ENCODE results near the gene FAM20C. TPM values are rescaled to one million over a fixed set of nuclear protein-coding genes. Genes with fewer than 3 reads are reported as not detected.

FAM20C gene
- total RNA-seq, 4 donors from 2014 or later = 41.9 to 87.5 (median 73.6) TPM

DNA sequence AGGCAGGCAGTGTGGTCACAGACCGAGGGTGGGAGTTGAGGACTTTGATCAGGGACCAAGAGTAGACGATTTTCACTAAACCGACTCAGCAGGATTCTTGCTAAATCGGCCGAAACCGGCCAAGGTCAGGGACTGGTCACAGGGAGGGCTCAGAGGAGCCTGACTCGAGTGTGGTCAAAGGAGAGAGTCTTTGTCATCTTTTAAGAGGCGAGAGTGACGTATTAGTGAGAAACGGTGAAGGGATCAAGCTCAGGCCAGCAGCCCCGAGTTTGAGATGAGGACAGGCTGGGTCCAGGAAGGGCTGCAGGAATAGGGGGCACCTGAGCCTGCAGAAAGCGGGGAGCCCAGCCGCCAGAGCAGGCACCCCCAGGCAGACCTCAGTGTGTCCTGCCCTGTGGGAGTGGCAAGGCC, 41.6 kb upstream of the FAM20C start:
- Histone ChIP-seq H3K27ac (peak overlapping the region in 2 of 4 donors; percentile 95 to 98), H3K4me1 (peaks cover 0 to 45% (median 11%) of the 10 kb centered on the region in 3 donors), H3K9me3 (no peaks in the 10 kb centered on the region), H3K27me3 (no peaks in the 10 kb centered on the region), H3K4me3 (no peak overlapping the region), H3K36me3 (no peaks in the 10 kb centered on the region)
- no peak for ATAC-seq
- TF ChIP-seq, protein P1, sequence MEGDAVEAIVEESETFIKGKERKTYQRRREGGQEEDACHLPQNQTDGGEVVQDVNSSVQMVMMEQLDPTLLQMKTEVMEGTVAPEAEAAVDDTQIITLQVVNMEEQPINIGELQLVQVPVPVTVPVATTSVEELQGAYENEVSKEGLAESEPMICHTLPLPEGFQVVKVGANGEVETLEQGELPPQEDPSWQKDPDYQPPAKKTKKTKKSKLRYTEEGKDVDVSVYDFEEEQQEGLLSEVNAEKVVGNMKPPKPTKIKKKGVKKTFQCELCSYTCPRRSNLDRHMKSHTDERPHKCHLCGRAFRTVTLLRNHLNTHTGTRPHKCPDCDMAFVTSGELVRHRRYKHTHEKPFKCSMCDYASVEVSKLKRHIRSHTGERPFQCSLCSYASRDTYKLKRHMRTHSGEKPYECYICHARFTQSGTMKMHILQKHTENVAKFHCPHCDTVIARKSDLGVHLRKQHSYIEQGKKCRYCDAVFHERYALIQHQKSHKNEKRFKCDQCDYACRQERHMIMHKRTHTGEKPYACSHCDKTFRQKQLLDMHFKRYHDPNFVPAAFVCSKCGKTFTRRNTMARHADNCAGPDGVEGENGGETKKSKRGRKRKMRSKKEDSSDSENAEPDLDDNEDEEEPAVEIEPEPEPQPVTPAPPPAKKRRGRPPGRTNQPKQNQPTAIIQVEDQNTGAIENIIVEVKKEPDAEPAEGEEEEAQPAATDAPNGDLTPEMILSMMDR (IDR thresholded peaks at IDR 0.05) = no peak
- TF ChIP-seq EP300 (IDR thresholded peaks at IDR 0.05) (no peak), POLR2A (IDR thresholded peaks at IDR 0.05) (no peak), POLR2AphosphoS5 (IDR thresholded peaks at IDR 0.05) (no peak)
- WGBS, 2 donors (ENCODE audit: low coverage in 1 of 2) = 66 to 82% methylated on average over 10 to 12 of the region's 13 CpGs

DNA sequence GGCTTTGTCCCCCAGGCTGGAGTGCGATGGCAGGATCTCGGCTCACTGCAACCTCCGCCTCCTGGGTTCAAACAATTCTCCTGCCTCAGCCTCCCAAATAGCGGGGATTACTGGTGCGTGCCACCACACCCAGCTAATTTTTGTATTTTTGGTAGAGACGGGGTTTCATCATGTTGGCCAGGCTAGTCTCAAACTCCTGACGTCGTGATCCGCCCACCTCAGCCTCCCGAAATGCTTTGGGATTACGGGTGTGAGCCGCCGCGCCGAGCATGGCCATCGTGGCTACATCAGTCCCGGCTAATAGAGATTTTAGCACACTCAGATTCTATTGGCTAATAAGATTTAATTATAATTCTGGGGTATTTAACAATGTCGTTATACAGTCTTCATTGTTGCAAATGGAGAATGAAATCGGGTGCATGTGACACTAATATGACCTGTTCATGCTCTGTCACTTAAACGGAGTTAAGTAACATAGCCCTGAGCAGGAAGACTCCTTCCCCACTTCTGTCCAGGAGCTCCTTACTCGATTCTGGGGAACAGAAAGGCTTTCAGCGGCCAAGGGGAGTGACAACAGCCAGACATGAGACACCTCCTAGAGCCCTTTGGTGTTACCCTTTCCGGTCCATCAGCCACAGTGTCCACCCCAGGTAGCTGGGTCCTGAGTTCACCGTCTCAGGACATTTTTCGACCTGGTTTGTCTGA, 40.9 kb upstream of the FAM20C start:
- no peaks in the 10 kb centered on the region for H3K36me3 ChIP-seq
- TF ChIP-seq POLR2AphosphoS5 (IDR thresholded peaks at IDR 0.05) = no peak
- no peak for TF ChIP-seq POLR2A (IDR thresholded peaks at IDR 0.05)
- TF ChIP-seq, protein P1 (IDR thresholded peaks at IDR 0.05) = no peak
- TF ChIP-seq EP300 (IDR thresholded peaks at IDR 0.05) = no peak
- no peaks in the 10 kb centered on the region for H3K27me3 ChIP-seq
- H3K4me3 ChIP-seq = no peak overlapping the region
- no peak for ATAC-seq
- H3K4me1 ChIP-seq = peaks cover 0 to 51% (median 11%) of the 10 kb centered on the region in 3 donors
- H3K27ac ChIP-seq = peak overlapping the region in 1 of 4 donors; percentile 95
- no peaks in the 10 kb centered on the region for H3K9me3 ChIP-seq
- WGBS, 2 donors (ENCODE audit: low coverage in 1 of 2) = 91% methylated on average over 22 of the region's 25 CpGs; no CpG with 5 or more reads in 1 of the 2 donors

DNA sequence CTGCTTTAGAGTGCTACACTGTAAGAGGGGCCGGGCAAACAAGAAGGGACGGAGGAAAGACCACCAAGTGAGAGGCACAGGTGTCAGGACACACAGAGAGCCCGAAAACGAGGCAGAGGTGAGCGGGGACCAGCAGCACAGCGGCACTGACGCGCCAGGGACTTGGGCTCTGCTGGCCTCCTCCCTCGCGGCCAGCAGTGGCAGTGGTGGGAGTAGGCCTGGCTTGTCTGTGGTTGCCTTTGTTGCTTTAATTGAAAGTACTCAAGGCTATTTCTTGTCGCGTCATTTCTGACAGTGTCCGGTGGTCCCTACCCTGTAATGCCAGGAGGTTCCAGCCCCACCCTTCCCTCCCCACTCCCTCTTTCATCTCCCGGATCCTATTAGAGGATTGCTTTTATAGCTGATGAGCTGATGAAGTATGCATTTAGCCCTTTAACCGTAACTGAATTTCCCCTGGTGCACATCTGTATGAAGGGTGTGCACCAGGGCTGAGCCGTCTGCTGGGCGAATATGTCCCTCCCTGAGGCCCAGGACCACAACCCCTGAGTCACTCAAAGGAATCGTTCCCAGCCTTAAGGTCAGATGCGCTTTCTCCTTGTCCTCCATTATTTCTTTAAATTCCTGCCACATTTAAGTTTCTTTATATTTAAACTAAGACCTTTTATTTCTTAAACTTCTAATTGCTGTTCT, 39.5 kb upstream of the FAM20C start:
- ATAC-seq = no peak
- WGBS, 2 donors (ENCODE audit: low coverage in 1 of 2) = 83% methylated on average over 19 of the region's 19 CpGs; no CpG with 5 or more reads in 1 of the 2 donors
- no peaks in the 10 kb centered on the region for H3K9me3 ChIP-seq
- TF ChIP-seq EP300 (IDR thresholded peaks at IDR 0.05) = no peak
- TF ChIP-seq, protein P1 (IDR thresholded peaks at IDR 0.05) = no peak
- TF ChIP-seq POLR2AphosphoS5 (IDR thresholded peaks at IDR 0.05) = no peak
- no peak for TF ChIP-seq POLR2A (IDR thresholded peaks at IDR 0.05)
- H3K4me1 ChIP-seq = peaks cover 0 to 55% (median 11%) of the 10 kb centered on the region in 3 donors
- H3K27me3 ChIP-seq = no peaks in the 10 kb centered on the region
- H3K27ac ChIP-seq = peak overlapping the region in 1 of 4 donors; percentile 27
- H3K4me3 ChIP-seq = no peak overlapping the region
- no peaks in the 10 kb centered on the region for H3K36me3 ChIP-seq

DNA sequence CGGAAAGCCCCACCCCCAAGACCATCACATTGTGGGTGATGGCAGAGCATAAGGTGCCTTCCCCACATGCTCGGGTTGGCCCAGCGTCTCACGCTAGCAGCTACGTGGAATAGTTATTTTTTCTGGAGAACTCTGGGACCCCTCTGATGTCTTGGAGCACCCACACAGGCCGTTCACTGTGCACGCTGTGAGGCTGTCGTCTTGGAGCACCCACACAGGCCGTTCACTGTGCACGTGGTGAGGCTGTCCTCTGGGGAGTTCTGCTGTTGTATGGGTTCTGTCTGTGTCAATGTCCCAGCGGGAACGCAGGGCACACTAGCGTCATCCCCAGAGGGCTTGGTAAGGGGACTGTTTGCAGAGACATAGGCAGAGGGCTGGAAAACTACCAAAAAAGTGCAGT, 38.8 kb upstream of the FAM20C start:
- TF ChIP-seq POLR2A (IDR thresholded peaks at IDR 0.05) (no peak), EP300 (IDR thresholded peaks at IDR 0.05) (no peak), POLR2AphosphoS5 (IDR thresholded peaks at IDR 0.05) (no peak)
- TF ChIP-seq, protein P1 (IDR thresholded peaks at IDR 0.05) = no peak
- H3K4me1 ChIP-seq = peaks cover 0 to 55% (median 11%) of the 10 kb centered on the region in 3 donors
- no CpG with 5 or more reads among the region's 13 CpGs for WGBS, 2 donors (ENCODE audit: low coverage in 1 of 2)
- no peaks in the 10 kb centered on the region for H3K9me3 ChIP-seq
- H3K36me3 ChIP-seq = no peaks in the 10 kb centered on the region
- ATAC-seq = no peak
- H3K27ac ChIP-seq = peak overlapping the region in 1 of 4 donors; percentile 27
- no peak overlapping the region for H3K4me3 ChIP-seq
- no peaks in the 10 kb centered on the region for H3K27me3 ChIP-seq

Measured in gastroesophageal sphincter (tissue), 4 donors.